ENCODE data around the gene PRLR. TPM values are rescaled to one million over a fixed set of nuclear protein-coding genes. Genes with fewer than 3 reads are reported as not detected.

Gene PRLR
- total RNA-seq, 1 donor from 2014 or later = 1.6 TPM

- intact Hi-C loops (cut with DNase I) = no loop called here
- DNase-seq = no peak
- Histone ChIP-seq H3K4me3 (no peak overlapping the region), H3K27me3 (no peaks in the 10 kb centered on the region), H3K36me3 (no peaks in the 10 kb centered on the region), H3K9me3 (no peaks in the 10 kb centered on the region), H3K4me1 (no peaks in the 10 kb centered on the region), H3K27ac (no peak overlapping the region)
- ATAC-seq = no peak
- no peak for TF ChIP-seq CTCF (IDR thresholded peaks at IDR 0.05)
Measured at GRCh38 chr5:35030426-35031100, 199.7 kb downstream of the PRLR start.

- no peak for ATAC-seq
- Histone ChIP-seq H3K36me3 (no peaks in the 10 kb centered on the region), H3K9me3 (no peaks in the 10 kb centered on the region), H3K4me1 (no peaks in the 10 kb centered on the region), H3K27ac (no peak overlapping the region), H3K4me3 (no peak overlapping the region), H3K27me3 (no peaks in the 10 kb centered on the region)
- DNase-seq = no peak
- intact Hi-C loops (cut with DNase I) = no loop called here
- no peak for TF ChIP-seq CTCF (IDR thresholded peaks at IDR 0.05)
Measured at GRCh38 chr5:35029333-35029732, 201.0 kb downstream of the PRLR start.

- H3K4me3 ChIP-seq = no peak overlapping the region
- H3K9me3 ChIP-seq = no peaks in the 10 kb centered on the region
- intact Hi-C loops (cut with DNase I) = no loop called here
- H3K36me3 ChIP-seq = no peaks in the 10 kb centered on the region
- ATAC-seq (peak; percentile 61), DNase-seq (no peak)
- H3K27me3 ChIP-seq = no peaks in the 10 kb centered on the region
- H3K27ac ChIP-seq = peak overlapping the region; percentile 49
- no peak for TF ChIP-seq CTCF (IDR thresholded peaks at IDR 0.05)
- no peaks in the 10 kb centered on the region for H3K4me1 ChIP-seq
Measured at GRCh38 chr5:35026941-35027340, 203.3 kb downstream of the PRLR start.

- no peaks in the 10 kb centered on the region for H3K27me3 ChIP-seq
- DNase-seq = no peak
- peak overlapping the region; percentile 49 for H3K27ac ChIP-seq
- no peaks in the 10 kb centered on the region for H3K36me3 ChIP-seq
- no peak overlapping the region for H3K4me3 ChIP-seq
- ATAC-seq = peak; percentile 55
- intact Hi-C loops (cut with DNase I) = no loop called here
- no peaks in the 10 kb centered on the region for H3K4me1 ChIP-seq
- TF ChIP-seq CTCF (IDR thresholded peaks at IDR 0.05) = no peak
- no peaks in the 10 kb centered on the region for H3K9me3 ChIP-seq
Measured at GRCh38 chr5:35026280-35026840, 203.9 kb downstream of the PRLR start.

- intact Hi-C loops (cut with DNase I) = no loop called here
- H3K4me3 ChIP-seq = no peak overlapping the region
- H3K4me1 ChIP-seq = no peaks in the 10 kb centered on the region
- ATAC-seq = no peak
- DNase-seq = no peak
- H3K27me3 ChIP-seq = no peaks in the 10 kb centered on the region
- H3K36me3 ChIP-seq = no peaks in the 10 kb centered on the region
- TF ChIP-seq CTCF (IDR thresholded peaks at IDR 0.05) = no peak
- H3K27ac ChIP-seq = no peak overlapping the region
- H3K9me3 ChIP-seq = no peaks in the 10 kb centered on the region
Measured at GRCh38 chr5:35024911-35025510, 205.3 kb downstream of the PRLR start.
